Thymus (tissue), 11 donors: Measurements from ENCODE around the gene MAP4. TPM values are rescaled to one million over a fixed set of nuclear protein-coding genes. Genes with fewer than 3 reads are reported as not detected.

Source experiments
- DNase-seq, 9 donors: peaks; one replicate each; pipeline ENCODE4 v3.0.0-alpha.2; 2013; ENCODE audit warnings: low spot score in 9 of 9, low read depth in 6 of 9, missing footprints in 1 of 9
- H3K27ac ChIP-seq, 2 donors: one replicate each; pipeline ENCODE4 v1.5.1; 2013; ENCODE audit warnings: control low read depth in 1 of 2, low read depth in 1 of 2, low read length in 1 of 2, mild to moderate bottlenecking in 1 of 2, moderate library complexity in 1 of 2
- H3K27me3 ChIP-seq, 2 donors: one replicate each; pipeline ENCODE4 v1.5.1; 2013; ENCODE audit warnings: low read length in 1 of 2; ENCODE audit not compliant: control insufficient read depth in 2 of 2, insufficient read depth in 1 of 2
- H3K36me3 ChIP-seq, 2 donors: one replicate each; pipeline ENCODE4 v1.5.1; 2013; ENCODE audit warnings: low read length in 1 of 2, mild to moderate bottlenecking in 1 of 2, moderate library complexity in 1 of 2; ENCODE audit not compliant: control insufficient read depth in 2 of 2, insufficient read depth in 2 of 2
- H3K4me1 ChIP-seq, 2 donors: one replicate each; pipeline ENCODE4 v1.5.1; 2013; ENCODE audit warnings: low read length in 2 of 2; ENCODE audit not compliant: control insufficient read depth in 2 of 2, insufficient read depth in 2 of 2
- H3K4me3 ChIP-seq, 2 donors: one replicate each; pipeline ENCODE4 v1.5.1; 2013; ENCODE audit warnings: low read length in 2 of 2, control low read depth in 1 of 2, mild to moderate bottlenecking in 1 of 2
- H3K9me3 ChIP-seq, 2 donors: one replicate each; pipeline ENCODE4 v1.5.1; 2013; ENCODE audit warnings: low read length in 1 of 2, mild to moderate bottlenecking in 1 of 2; ENCODE audit not compliant: control insufficient read depth in 2 of 2, insufficient read depth in 1 of 2
- WGBS: extraction: QIAGEN DNeasy Blood & Tissue Kit; methylation state at CpG from one replicate; pipeline ENCODE4 v1.1.7; 2013; 5-methylcytosine and 5-hydroxymethylcytosine counted together
- polyA plus RNA-seq: library from polyadenylated mRNA; stranded (reverse); fragments of 200-250 nt; gene quantifications from one replicate; pipeline ENCODE4 v1.2.3, GENCODE V29; 2013
- total RNA-seq: library from RNA; stranded (reverse); fragments of 120-200 nt; gene quantifications from one replicate; pipeline ENCODE4 v1.2.4, GENCODE V29; 2013
- donor health status: healthy.

The MAP4 gene
- total and polyA plus RNA-seq, 2 donors, result 22.3 to 49.8 TPM

GRCh38 chr3:48042071-48042760, 26.0 kb upstream of the MAP4 start:
- 95% methylated on average over 3 of the region's 3 CpGs for WGBS
- Histone ChIP-seq H3K4me1 (peaks cover 0 to 2% of the 10 kb centered on the region in 2 donors), H3K27ac (no peak overlapping the region), H3K27me3 (no peaks in the 10 kb centered on the region), H3K36me3 (no peaks in the 10 kb centered on the region), H3K9me3 (no peaks in the 10 kb centered on the region), H3K4me3 (no peak overlapping the region)
- no peak for DNase-seq

GRCh38 chr3:48039487-48040190, 23.4 kb upstream of the MAP4 start:
- H3K4me1 ChIP-seq, result peaks cover 0 to 4% of the 10 kb centered on the region in 2 donors
- no peaks in the 10 kb centered on the region for H3K36me3 ChIP-seq
- H3K9me3 ChIP-seq, result no peaks in the 10 kb centered on the region
- DNase-seq, result no peak
- H3K4me3 ChIP-seq, result no peak overlapping the region
- H3K27ac ChIP-seq, result no peak overlapping the region
- no peaks in the 10 kb centered on the region for H3K27me3 ChIP-seq
- 24% methylated on average over 1 of the region's 1 CpG for WGBS

GRCh38 chr3:48038971-48039481, 22.8 kb upstream of the MAP4 start:
- no peak for DNase-seq
- H3K36me3 ChIP-seq, result no peaks in the 10 kb centered on the region
- H3K4me1 ChIP-seq, result peaks cover 0 to 9% of the 10 kb centered on the region in 2 donors
- no peak overlapping the region for H3K27ac ChIP-seq
- 67% methylated on average over 6 of the region's 6 CpGs for WGBS
- no peaks in the 10 kb centered on the region for H3K9me3 ChIP-seq
- H3K4me3 ChIP-seq, result no peak overlapping the region
- no peaks in the 10 kb centered on the region for H3K27me3 ChIP-seq

- H3K27ac ChIP-seq, result no peak overlapping the region
- H3K36me3 ChIP-seq, result no peaks in the 10 kb centered on the region
- no peak for DNase-seq
- no peaks in the 10 kb centered on the region for H3K27me3 ChIP-seq
- H3K9me3 ChIP-seq, result no peaks in the 10 kb centered on the region
- H3K4me3 ChIP-seq, result no peak overlapping the region
- H3K4me1 ChIP-seq, result peaks cover 0 to 7% of the 10 kb centered on the region in 2 donors
- 69% methylated on average over 2 of the region's 2 CpGs for WGBS
Measured at GRCh38 chr3:48034000-48034516, 17.8 kb upstream of the MAP4 start.

GRCh38 chr3:48030188-48030587, 14.0 kb upstream of the MAP4 start:
- no peak for DNase-seq
- Histone ChIP-seq H3K36me3 (no peaks in the 10 kb centered on the region), H3K9me3 (no peaks in the 10 kb centered on the region), H3K4me3 (no peak overlapping the region), H3K27me3 (no peaks in the 10 kb centered on the region), H3K4me1 (peaks cover 0 to 9% of the 10 kb centered on the region in 2 donors), H3K27ac (no peak overlapping the region)
- 96% methylated on average over 3 of the region's 3 CpGs for WGBS

- Histone ChIP-seq H3K4me1 (peaks cover 0 to 2% of the 10 kb centered on the region in 2 donors), H3K27me3 (no peaks in the 10 kb centered on the region), H3K36me3 (no peaks in the 10 kb centered on the region), H3K27ac (no peak overlapping the region), H3K9me3 (no peaks in the 10 kb centered on the region), H3K4me3 (no peak overlapping the region)
- 86% methylated on average over 10 of the region's 10 CpGs for WGBS
- DNase-seq, result no peak
Measured at GRCh38 chr3:48026951-48027908, 11.0 kb upstream of the MAP4 start.

- Histone ChIP-seq H3K27me3 (no peaks in the 10 kb centered on the region), H3K27ac (no peak overlapping the region), H3K9me3 (no peaks in the 10 kb centered on the region), H3K4me1 (peaks cover 0 to 2% of the 10 kb centered on the region in 2 donors), H3K36me3 (no peaks in the 10 kb centered on the region), H3K4me3 (no peak overlapping the region)
- WGBS, result 94% methylated on average over 2 of the region's 2 CpGs
- DNase-seq, result no peak
Measured at GRCh38 chr3:48026098-48026497, 9.9 kb upstream of the MAP4 start.

- Histone ChIP-seq H3K27ac (no peak overlapping the region), H3K9me3 (no peaks in the 10 kb centered on the region), H3K4me1 (peaks cover 0 to 2% of the 10 kb centered on the region in 2 donors), H3K4me3 (no peak overlapping the region), H3K27me3 (no peaks in the 10 kb centered on the region), H3K36me3 (no peaks in the 10 kb centered on the region)
- no peak for DNase-seq
- WGBS, result 94% methylated on average over 1 of the region's 1 CpG
Measured at GRCh38 chr3:48024401-48024800, 8.2 kb upstream of the MAP4 start.
